K562 (cell line): ENCODE measurements around the gene ECE2.

Experiments
- CTCF ChIP-seq, 3 experiments: IDR thresholded peaks in 2 of 3; conservative IDR thresholded peaks in 1 of 3; 2 replicates each; pipeline ENCODE4 v1.5.1; 2011 to 2012; ENCODE audit warnings: low read length in 3 of 3, mild to moderate bottlenecking in 3 of 3, control low read depth in 2 of 3, improper control_type of control experiment in 1 of 3, inconsistent platforms in 1 of 3, low read depth in 1 of 3, mixed read lengths in 1 of 3, moderate library complexity in 1 of 3; ENCODE audit not compliant: insufficient read depth in 2 of 3
- PML ChIP-seq: IDR thresholded peaks from 2 replicates; pipeline ENCODE4 v1.6.1; 2012; ENCODE audit warnings: low read length, inconsistent platforms
- SIRT6 ChIP-seq: IDR thresholded peaks from one replicate; pipeline ENCODE4 v1.6.1; 2012; ENCODE audit warnings: low read depth, mild to moderate bottlenecking, control low read depth, inconsistent platforms, low read length, moderate library complexity
- SMC3 ChIP-seq: conservative IDR thresholded peaks from 2 replicates; pipeline ENCODE4 v1.6.1; 2011; ENCODE audit warnings: low read depth, low read length, improper control_type of control experiment; ENCODE audit not compliant: insufficient read depth
- STAT5B ChIP-seq: fragments of 250-450 bp; sonication (Bioruptor Pico); IDR thresholded peaks from 2 replicates; pipeline ENCODE4 v1.8.0; 2021; ENCODE audit warnings: mild to moderate bottlenecking, inconsistent platforms
- TCF7L2 ChIP-seq: fragments of 150-350 bp; IDR thresholded peaks from 2 replicates; pipeline ENCODE4 v1.6.1; 2016; ENCODE audit warnings: low read depth, mild to moderate bottlenecking, low read length, moderate library complexity
- TRIM25 ChIP-seq: fragments of 450-650 bp; IDR thresholded peaks from 2 replicates; pipeline ENCODE4 v1.7.0; 2016; ENCODE audit warnings: borderline replicate concordance
- USF1 ChIP-seq: sonication (generic); formaldehyde crosslinking; IDR thresholded peaks from 2 replicates; pipeline ENCODE4 v1.9.0; 2022; ENCODE audit warnings: mild to moderate bottlenecking, missing genetic modification reagents
- ZNF512 ChIP-seq: IDR thresholded peaks from 2 replicates; pipeline ENCODE4 v1.6.1; 2016; ENCODE audit warnings: missing genetic modification characterization, missing compliant biosample characterization
- TF ChIP-seq, protein P1 (sequence below): sonication (generic); formaldehyde crosslinking; IDR thresholded peaks from 2 replicates; pipeline ENCODE4 v1.8.0; 2022; ENCODE audit warnings: missing genetic modification reagents, mild to moderate bottlenecking, moderate library complexity, borderline replicate concordance

GRCh38 chr3:184233127-184233843 lies 42.5 kb upstream of the ECE2 start:
- TF ChIP-seq SIRT6 = no peak
- TF ChIP-seq STAT5B (CRISPR knock-in tag) = no peak
- no peak for TF ChIP-seq USF1 (CRISPR knock-in tag)
- no peak for TF ChIP-seq ZNF512 (tag)
- TF ChIP-seq PML = no peak
- TF ChIP-seq, protein P1, sequence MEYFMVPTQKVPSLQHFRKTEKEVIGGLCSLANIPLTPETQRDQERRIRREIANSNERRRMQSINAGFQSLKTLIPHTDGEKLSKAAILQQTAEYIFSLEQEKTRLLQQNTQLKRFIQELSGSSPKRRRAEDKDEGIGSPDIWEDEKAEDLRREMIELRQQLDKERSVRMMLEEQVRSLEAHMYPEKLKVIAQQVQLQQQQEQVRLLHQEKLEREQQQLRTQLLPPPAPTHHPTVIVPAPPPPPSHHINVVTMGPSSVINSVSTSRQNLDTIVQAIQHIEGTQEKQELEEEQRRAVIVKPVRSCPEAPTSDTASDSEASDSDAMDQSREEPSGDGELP (CRISPR knock-in tag) = no peak
- TF ChIP-seq TCF7L2 = no peak
- no peak for TF ChIP-seq CTCF (IDR thresholded peaks at IDR 0.05 in 2 of 3, conservative IDR thresholded peaks at IDR 0.05 in 1 of 3; ENCODE audit: insufficient read depth in 2 of 3, low read depth in 1 of 3, low read length in 3 of 3)
- no peak for TF ChIP-seq SMC3
- TF ChIP-seq TRIM25 = no peak
